HG02642 (cell line): Measurements from ENCODE around the gene PHRF1.

Experiments
- ATAC-seq: cut with Tn5 transposase; IDR thresholded peaks from one replicate; pipeline ENCODE4 v1.9.1; 2021; ENCODE audit warnings: mild to moderate bottlenecking; ENCODE audit not compliant: unreplicated experiment, poor library complexity

The PHRF1 gene

GRCh38 chr11:625636-626268, 49.5 kb downstream of the PHRF1 start:
- no peak for ATAC-seq

- ATAC-seq = no peak
Measured at GRCh38 chr11:626475-627307, 50.4 kb downstream of the PHRF1 start, which contains the start of gene SCT. TSS of gene SCT (minus strand) at chr11:627181. CDS start at chr11:627143, 38 bp downstream.

- no peak for ATAC-seq
Measured at GRCh38 chr11:627308-627576, 51.0 kb downstream of the PHRF1 start.

- ATAC-seq = no peak
Measured at GRCh38 chr11:628056-628455, 51.8 kb downstream of the PHRF1 start.

- no peak for ATAC-seq
Measured at GRCh38 chr11:629237-629583, 52.9 kb downstream of the PHRF1 start.

- no peak for ATAC-seq
Measured at GRCh38 chr11:630871-631270, 54.6 kb downstream of the PHRF1 start.

- ATAC-seq = no peak
Measured at GRCh38 chr11:635945-636510, 59.8 kb downstream of the PHRF1 start.

GRCh38 chr11:636511-637332, 60.5 kb downstream of the PHRF1 start, which contains the start of gene DRD4:
TSS of gene DRD4 (plus strand) at chr11:637269. CDS start at chr11:637305, 36 bp downstream.
- ATAC-seq = no peak

GRCh38 chr11:637333-637592, 61.0 kb downstream of the PHRF1 start:
- ATAC-seq = no peak

GRCh38 chr11:637593-638521, 61.6 kb downstream of the PHRF1 start:
- no peak for ATAC-seq

GRCh38 chr11:638631-639331, 62.5 kb downstream of the PHRF1 start:
- ATAC-seq = no peak

GRCh38 chr11:639332-639955, 63.2 kb downstream of the PHRF1 start:
- no peak for ATAC-seq

GRCh38 chr11:640021-640706, 63.9 kb downstream of the PHRF1 start:
- no peak for ATAC-seq

GRCh38 chr11:641806-642370, 65.6 kb downstream of the PHRF1 start:
- ATAC-seq = no peak

GRCh38 chr11:643366-643765, 67.1 kb downstream of the PHRF1 start:
- no peak for ATAC-seq

- ATAC-seq = no peak
Measured at GRCh38 chr11:643849-644738, 67.8 kb downstream of the PHRF1 start.

GRCh38 chr11:645536-645935, 69.3 kb downstream of the PHRF1 start:
- no peak for ATAC-seq
